GM20431 (cell line): Measurements from ENCODE around the gene PROZ.
"Not testable (repeated sequence)": the region's sequence is repeated elsewhere in the genome, so short reads cannot be mapped to it uniquely, and the experiment has no call there.

Experiments used
- in situ Hi-C: fragments of 300-500 bp; cut with MseI, MboI; formaldehyde crosslinking; loops from one replicate; pipeline ENCODE4 v1.15.0; 2020; ENCODE audit warnings: low sequenced_read_pairs; ENCODE audit not compliant: unreplicated experiment

Gene PROZ, protein sequence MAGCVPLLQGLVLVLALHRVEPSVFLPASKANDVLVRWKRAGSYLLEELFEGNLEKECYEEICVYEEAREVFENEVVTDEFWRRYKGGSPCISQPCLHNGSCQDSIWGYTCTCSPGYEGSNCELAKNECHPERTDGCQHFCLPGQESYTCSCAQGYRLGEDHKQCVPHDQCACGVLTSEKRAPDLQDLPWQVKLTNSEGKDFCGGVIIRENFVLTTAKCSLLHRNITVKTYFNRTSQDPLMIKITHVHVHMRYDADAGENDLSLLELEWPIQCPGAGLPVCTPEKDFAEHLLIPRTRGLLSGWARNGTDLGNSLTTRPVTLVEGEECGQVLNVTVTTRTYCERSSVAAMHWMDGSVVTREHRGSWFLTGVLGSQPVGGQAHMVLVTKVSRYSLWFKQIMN

DNA sequence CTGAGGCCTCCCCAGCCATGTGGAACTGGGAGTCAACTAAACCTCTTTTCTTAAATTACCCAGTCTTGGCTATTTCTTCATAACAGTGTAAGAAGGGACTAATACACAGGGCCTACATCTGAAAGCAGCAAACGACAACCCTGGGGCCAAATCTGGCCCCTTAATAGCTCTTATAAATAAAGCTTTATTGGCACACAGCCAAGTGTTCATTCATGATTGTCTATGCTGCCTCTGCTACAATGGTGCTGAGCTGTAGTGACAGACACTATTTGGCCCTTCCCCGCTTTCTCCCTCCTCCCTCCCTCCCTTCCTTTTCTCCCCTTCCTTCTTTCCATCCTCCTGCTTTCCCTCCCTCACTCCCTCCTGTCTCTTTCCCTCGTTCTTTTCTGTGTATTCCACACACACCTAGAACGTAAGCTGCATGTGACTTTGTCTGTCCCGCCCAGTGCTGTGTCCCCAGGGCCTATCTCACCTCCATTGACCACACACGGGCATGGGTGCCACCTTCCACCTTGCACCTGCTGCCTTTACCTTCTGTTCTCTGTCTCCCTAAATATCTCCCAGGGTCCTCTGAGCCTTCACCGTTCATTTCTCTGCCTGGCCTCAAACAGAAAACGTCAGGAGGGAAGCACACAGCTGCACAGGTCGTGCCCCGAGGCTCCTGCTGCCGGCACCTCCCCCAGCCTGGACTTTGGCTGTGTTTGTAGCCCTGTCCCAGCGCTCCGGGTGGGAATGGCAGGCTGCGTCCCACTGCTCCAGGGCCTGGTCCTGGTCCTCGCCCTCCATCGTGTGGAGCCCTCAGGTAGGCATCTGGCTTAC, at the start of gene PROZ:
Gene PROZ, plus strand, starts transcription at position 720 of the 819 bp plus-strand sequence. Its CDS starts 13 bp downstream, at position 733.
- in situ Hi-C loops, result no loop called here

DNA sequence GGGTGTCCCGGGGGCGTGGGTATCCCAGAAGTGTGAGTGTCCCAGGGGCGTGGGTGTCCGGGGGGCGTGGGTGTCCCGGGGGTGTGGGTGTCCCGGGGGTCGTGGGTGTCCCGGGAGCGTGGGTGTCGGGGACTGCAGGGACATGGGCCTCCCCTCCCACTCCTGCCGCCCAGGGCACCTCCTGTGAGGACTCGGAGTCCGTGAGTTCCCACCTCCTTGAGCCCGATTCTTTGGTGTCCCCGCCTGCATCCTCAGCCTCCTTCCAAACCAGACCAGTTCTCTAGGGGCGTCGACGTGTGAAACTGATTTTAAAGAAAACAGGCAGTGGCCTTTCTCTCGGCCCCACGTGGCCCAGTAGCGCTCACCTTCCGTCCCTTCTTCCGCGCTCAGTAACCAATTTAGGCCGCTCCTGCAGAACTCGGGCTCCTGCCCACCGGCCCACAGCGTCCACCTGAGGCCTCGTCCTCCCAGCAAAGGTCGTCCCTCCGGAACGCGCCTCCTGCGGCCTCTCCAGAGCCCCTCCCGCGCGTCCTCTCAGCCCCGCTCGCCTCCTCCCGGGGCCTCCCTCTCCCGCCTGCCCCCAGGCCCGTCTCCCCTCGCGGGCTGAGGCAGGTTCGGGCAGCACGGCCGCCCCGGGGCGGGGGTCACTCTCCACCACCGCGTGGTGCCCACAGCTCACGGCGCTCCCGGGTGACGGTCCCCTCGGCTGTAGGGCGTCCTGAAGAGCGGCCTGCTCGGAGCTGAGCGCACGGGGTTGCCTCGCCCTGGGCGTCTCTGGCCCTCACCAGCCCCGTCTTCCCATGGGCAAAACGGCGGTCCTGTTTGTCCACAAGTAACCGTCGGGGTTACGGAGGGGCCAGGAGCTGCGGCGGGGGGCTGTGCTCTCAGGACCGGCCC, 49.0 kb upstream of the PROZ start:
- in situ Hi-C loops, result no loop called here

DNA sequence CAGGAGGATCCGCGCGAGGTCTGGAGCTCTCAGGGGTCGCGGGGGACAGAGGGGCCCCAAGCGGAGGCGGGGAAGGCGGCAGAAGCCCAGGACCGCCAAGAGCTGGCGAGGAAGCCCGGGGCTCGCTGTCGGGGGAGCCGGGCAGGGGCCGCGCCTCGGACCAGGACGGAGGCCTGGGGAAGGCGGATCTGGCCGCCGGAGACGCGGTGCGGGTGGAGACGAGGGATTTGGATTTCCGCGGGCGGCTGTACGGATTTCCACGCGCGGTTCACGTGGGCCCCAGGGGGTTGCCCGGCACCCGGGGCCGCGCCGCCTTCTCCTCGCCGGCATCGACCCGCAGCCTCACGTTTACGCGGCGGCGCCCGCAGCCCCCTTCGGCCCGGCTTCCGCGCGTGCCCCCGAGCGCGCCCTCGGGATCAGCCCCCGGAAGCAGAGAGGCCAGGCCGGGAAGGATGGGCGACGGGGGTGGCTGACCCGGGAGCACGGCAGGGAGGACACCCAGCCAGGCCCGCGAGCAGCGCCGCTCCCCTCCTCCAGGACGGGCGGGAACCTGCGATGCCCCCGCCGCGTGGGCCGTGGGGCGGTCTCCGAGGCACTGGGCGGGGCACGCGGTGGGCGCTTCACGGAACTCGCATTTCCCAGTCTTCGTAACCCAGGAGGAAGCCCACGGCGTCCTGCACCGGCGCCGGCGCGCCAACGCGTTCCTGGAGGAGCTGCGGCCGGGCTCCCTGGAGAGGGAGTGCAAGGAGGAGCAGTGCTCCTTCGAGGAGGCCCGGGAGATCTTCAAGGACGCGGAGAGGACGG, 48.2 kb upstream of the PROZ start:
- in situ Hi-C loops, result no loop called here

DNA sequence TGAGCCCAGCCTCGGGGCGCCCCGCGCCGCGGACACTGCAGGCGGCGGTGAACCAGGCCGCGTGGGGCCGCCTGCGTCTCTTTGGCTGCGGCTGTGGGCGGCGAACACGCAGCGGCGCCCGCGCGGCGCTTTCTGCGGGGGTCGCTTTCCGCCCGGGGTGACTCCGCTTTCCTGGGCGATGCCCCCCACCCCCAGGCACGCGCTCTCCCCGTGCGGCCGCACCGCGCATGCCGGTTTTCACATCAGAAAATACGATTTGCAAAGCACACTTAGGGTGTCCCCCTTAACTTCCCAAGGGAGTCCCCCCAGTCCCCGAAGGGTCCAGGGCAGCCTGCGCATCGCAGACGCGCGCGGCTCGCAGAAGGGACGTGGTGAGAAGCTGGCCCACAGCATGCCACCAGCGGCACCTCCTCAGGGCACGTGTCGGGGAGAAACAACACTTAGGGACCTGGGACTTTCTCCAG, 47.6 kb upstream of the PROZ start:
- in situ Hi-C loops, result no loop called here

DNA sequence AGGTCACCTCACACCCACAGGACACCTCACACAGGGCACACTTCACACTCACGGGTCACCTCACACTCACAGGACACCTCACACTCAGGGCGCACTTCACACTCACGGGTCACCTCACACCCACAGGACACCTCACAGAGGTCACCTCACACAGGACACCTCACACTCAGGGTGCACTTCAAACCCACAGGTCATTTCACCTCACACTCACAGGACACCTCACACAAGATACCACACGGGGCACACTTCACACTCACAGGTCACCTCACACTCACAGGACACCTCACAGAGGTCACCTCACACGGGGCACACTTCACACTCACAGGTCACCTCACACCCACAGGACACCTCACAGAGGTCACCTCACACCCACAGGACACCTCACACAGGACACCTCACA, 46.6 kb upstream of the PROZ start:
- in situ Hi-C loops, result not testable (repeated sequence)

DNA sequence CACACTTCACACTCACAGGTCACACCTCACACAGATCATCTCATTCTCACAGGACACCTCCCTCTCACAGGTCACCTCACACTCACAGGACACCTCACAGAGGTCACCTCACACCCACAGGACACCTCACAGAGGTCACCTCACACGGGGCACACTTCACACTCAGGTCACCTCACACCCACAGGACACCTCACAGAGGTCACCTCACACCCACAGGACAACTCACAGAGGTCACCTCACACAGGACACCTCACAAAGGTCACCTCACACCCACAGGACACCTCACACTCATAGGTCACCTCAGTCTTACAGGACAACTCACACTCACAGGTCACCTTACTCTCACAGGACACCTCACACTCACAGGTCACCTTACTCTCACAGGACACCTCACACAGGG, 46.0 kb upstream of the PROZ start:
- in situ Hi-C loops, result not testable (repeated sequence)

DNA sequence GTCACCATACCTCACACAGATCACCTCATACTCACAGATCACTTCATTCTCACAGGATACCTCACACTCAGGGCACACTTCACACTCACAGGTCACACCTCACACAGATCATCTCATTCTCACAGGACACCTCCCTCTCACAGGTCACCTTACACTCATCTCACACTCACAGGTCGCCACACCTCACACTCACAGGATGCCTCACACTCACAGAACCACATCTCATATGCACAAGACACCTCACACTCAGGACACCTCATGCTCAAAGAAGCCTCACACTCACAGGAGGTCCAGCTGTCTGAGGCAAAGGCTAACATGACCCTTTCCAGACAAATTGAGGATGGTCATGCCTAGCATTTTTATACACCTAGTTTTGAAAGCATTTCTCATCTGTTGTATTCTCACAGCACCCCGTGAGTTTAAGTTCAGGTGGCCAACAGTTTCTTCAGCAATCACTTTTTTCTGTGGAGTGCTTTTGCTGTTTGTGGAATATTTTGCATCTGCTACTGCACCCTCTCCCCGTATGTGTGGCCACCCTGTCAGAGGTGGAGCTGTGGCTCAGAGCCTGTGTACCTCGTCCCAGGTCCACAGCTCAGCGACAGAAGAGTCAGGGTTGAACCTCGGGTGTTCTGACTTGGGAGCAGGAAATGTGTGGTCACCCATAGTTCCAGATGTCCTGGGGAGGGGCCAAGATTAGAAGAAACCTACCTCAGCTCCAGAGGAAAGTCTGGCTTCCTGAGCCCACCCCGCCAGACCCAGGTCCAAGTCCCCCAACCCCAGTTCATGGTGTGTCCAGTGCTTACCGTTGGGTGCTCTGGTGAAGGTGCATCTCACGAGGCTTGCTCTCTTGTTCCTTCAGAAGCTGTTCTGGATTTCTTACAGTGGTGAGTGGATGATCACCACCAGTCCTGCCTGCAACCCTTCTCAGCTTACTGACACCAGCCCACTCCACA, 45.3 kb upstream of the PROZ start:
- in situ Hi-C loops, result no loop called here

DNA sequence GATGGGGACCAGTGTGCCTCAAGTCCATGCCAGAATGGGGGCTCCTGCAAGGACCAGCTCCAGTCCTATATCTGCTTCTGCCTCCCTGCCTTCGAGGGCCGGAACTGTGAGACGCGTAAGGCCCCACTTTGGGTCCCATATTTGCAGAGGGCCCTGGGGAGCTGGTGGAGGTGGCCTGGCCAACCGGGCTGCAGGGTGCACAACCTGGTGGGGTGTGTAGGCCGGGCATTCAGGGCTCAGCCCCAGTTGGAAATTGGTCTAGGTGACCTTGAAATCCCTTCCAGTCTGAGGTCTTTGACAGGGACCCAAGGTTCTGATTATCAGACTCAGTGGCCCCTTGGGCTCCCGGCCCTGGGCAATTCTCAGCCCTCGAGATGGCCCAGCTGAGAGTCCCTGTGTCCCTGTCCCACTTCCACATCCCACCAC, 44.6 kb upstream of the PROZ start:
- in situ Hi-C loops, result no loop called here

DNA sequence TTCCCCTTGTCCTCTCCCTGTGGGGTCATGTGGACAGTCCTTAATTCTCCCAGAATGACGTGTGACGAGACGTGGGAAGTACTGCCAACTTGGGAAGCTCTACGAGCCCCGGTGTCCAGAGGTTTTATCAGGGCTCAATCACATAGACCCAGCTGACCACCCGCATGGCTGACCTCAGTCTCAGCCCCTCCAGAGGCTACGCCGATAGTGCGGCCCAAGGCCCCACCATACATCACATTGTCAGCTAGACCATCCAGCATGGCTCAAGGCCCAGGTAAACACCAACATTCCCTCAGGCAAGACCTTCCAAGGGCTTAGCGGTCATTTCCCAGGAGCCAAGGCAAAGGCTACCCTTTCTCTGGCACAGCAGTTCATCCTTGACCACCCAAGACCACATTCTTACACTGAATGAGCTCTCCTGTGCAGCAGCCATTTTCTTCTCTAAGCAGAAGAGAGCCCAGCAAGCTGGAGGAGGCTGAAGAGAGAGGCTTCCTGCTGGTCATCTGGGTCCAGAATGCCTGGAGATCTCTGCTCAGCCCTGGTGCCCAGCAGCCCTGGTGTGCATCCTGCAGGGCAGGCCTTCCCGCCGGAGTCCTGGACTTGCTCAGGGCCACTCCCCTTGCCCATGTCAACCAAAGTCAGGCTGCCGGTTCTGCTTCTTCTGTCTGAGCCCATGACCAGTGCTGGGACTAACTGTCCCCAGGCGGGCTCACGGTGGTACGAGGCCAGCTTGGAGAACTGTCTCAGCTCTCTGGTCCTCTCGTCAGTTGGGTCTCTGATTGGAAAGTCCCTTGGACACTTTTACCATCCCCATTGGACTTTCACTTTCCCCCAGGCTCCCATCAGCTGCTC, 43.7 kb upstream of the PROZ start:
- in situ Hi-C loops, result no loop called here

DNA sequence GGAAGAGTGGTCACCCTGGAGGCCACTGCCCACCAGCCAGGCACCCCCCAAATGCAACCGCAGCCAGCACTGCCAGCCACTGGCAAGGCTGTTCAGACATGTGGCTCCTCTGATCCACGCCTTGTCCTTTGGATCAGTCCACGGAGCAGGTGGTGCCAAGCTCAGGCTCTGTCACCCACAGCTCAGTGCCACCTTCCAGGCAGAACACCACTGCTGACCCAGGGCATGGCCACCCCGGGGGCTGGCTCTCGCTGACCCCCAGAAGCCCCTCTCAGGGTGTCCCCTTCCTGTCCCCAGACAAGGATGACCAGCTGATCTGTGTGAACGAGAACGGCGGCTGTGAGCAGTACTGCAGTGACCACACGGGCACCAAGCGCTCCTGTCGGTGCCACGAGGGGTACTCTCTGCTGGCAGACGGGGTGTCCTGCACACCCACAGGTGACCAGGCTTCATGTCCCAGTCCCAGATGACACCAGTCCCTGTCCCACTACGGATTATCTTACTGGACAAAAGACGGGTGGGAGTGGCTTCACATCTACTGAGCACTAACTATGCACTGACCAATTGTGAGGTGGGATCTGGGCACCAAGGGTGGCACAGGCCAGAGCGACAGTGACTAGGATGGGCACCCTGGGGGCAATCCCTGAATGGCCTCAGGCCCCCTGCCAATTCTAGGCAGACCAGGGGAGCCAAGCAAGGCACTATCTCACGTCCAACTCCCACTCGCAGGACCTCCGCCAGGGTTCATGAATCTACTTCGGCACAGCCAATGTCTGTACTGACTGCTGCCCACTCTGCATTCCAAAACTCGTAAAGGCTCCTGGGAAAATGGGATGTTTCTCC, 42.9 kb upstream of the PROZ start:
- in situ Hi-C loops, result no loop called here

DNA sequence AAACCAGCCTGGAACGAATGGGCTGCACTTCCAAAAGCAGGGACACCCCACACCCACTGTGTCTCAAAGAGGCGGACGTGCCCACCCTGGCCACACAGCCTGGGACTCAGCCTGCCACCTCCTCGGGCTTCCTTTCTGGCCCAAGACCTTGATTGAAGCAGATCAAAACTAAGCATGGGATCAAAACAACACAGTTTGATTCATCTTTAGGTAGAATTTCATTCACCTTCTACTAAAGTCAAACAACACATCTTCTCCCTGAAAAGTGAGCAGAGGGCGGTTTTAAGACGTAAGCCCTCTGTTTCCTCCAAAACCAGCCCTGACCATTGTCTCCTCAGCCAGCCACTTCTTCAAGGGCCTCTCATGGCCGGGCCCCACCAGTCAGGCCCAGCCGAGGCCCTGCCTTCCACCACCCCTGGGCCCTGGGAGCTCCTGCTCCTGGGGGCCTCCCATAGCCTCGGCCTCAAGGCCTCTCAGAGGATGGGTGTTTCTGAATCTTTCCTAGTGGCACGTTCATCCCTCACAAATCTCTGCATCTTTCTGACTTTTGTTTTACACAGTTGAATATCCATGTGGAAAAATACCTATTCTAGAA, 42.1 kb upstream of the PROZ start:
- in situ Hi-C loops, result no loop called here

DNA sequence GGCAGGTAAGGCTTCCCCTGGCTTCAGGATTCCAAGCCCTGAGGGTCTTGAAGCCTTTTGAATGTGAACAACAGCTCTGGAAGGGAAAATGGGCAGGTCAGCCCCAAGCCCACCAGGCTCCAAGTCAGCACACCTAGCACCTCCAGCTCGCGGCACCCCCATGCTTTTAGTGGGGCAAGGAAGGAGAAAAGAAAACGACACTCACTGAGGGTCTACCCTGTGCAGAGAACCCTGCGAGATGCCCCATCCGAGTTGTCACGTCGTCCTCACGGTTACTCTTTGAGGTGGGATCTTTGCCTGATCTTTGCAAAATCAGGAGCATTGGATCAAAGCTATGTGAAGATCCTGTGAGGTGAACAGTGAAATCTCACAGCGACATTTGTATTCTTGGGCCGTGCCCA, 41.6 kb upstream of the PROZ start:
- in situ Hi-C loops, result no loop called here

DNA sequence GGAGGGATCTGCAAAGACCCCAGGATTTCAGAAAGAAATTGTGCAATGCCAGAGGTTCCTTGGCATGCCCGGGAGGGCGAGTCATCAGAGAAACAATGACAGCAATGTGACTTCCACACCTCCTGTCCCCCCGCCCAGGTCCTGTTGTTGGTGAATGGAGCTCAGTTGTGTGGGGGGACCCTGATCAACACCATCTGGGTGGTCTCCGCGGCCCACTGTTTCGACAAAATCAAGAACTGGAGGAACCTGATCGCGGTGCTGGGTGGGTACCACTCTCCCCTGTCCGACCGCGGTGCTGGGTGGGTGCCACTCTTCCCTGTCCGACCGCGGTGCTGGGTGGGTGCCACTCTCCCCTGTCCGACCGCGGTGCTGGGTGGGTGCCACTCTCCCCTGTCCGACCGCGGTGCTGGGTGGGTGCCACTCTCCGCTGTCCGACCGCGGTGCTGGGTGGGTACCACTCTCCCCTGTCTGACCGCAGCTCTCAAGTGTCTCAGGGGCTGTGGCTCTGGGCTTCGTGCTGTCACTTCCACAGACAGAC, 41.0 kb upstream of the PROZ start:
- in situ Hi-C loops, result no loop called here

DNA sequence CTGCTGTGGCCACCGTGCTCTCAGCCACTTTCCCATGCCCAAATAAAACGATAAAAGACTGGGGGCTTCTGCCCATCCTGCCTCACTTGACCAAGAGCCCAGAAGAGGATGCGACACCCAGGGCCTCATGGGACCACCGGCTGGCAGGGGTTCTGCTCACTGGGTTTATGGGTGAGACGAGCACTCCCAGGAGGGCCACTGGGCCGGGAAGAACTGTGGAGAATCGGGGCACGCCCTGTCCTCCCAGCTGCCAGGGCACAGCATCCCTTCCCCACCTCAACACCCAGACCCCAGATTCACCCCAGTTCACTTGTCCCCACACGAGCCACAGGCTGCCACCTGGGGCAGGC, 40.6 kb upstream of the PROZ start:
- in situ Hi-C loops, result no loop called here

DNA sequence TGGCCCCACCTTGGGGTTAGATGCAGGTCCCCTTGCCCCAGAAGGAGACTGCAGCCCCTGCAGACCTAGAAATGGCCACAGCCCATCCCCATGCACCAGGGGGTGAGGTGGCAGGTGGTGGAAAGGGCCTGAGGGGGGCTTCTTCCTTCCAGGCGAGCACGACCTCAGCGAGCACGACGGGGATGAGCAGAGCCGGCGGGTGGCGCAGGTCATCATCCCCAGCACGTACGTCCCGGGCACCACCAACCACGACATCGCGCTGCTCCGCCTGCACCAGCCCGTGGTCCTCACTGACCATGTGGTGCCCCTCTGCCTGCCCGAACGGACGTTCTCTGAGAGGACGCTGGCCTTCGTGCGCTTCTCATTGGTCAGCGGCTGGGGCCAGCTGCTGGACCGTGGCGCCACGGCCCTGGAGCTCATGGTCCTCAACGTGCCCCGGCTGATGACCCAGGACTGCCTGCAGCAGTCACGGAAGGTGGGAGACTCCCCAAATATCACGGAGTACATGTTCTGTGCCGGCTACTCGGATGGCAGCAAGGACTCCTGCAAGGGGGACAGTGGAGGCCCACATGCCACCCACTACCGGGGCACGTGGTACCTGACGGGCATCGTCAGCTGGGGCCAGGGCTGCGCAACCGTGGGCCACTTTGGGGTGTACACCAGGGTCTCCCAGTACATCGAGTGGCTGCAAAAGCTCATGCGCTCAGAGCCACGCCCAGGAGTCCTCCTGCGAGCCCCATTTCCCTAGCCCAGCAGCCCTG, 40.0 kb upstream of the PROZ start:
- in situ Hi-C loops, result no loop called here
